Stimulated activated CD4-positive, alpha-beta T cell treated with anti-CD3 and anti-CD28 coated beads, Interleukin-1b, Interleukin-23, amount 100 ng/mL, for 24 hours (primary cell): ENCODE data around the gene SLC39A3.

Source experiments
- DNase-seq, 4 experiments: peaks; one replicate each; pipeline ENCODE4 v3.0.0-alpha.2; 2020; ENCODE audit warnings: low read depth in 4 of 4, low spot score in 1 of 4

The SLC39A3 gene

GRCh38 chr19:2750808-2751437 lies 11.1 kb upstream of the SLC39A3 start:
- DNase-seq: no peak

- no peak for DNase-seq
Measured at GRCh38 chr19:2747349-2747748, 7.5 kb upstream of the SLC39A3 start.

- no peak for DNase-seq
Measured at GRCh38 chr19:2744113-2744512, 4.3 kb upstream of the SLC39A3 start.

- no peak for DNase-seq
Measured at GRCh38 chr19:2743099-2743498, 3.3 kb upstream of the SLC39A3 start.

GRCh38 chr19:2740314-2740656 lies 468 bp upstream of the SLC39A3 start:
- no peak for DNase-seq

GRCh38 chr19:2736550-2737190 lies 3.1 kb downstream of the SLC39A3 start:
- DNase-seq: no peak

- no peak for DNase-seq
Measured at GRCh38 chr19:2735374-2735773, 4.4 kb downstream of the SLC39A3 start.

GRCh38 chr19:2734589-2735288 lies 5.1 kb downstream of the SLC39A3 start:
- DNase-seq: no peak

- no peak for DNase-seq
Measured at GRCh38 chr19:2733930-2734588, 5.8 kb downstream of the SLC39A3 start.

GRCh38 chr19:2732883-2733282 lies 6.9 kb downstream of the SLC39A3 start:
- no peak for DNase-seq

- DNase-seq: no peak
Measured at GRCh38 chr19:2732157-2732725, 7.6 kb downstream of the SLC39A3 start.

- DNase-seq: no peak
Measured at GRCh38 chr19:2731181-2731995, 8.4 kb downstream of the SLC39A3 start.

GRCh38 chr19:2729943-2730818 lies 9.6 kb downstream of the SLC39A3 start:
- DNase-seq: no peak

- no peak for DNase-seq
Measured at GRCh38 chr19:2728783-2729387, 10.9 kb downstream of the SLC39A3 start.

- DNase-seq: no peak
Measured at GRCh38 chr19:2727640-2727944, 12.2 kb downstream of the SLC39A3 start.

GRCh38 chr19:2726904-2727639 lies 12.7 kb downstream of the SLC39A3 start:
- DNase-seq: no peak

- DNase-seq: no peak
Measured at GRCh38 chr19:2726160-2726855, 13.5 kb downstream of the SLC39A3 start.

- no peak for DNase-seq
Measured at GRCh38 chr19:2724148-2724557, 15.7 kb downstream of the SLC39A3 start.
